Mesenchymal stem cell (in vitro differentiated cells and primary cell): ENCODE results near the gene PARD3.
"Not testable (repeated sequence)": the region's sequence is repeated elsewhere in the genome, so short reads cannot be mapped to it uniquely, and the experiment has no call there.

Experiments
- DNase-seq: peaks from one replicate; pipeline ENCODE4 v3.0.0-alpha.2; 2013
- H2AFZ ChIP-seq: one replicate; pipeline ENCODE4 v1.6.1; 2013; ENCODE audit warnings: low read depth, mild to moderate bottlenecking, control low read depth, inconsistent platforms, low read length, moderate library complexity
- H2AK5ac ChIP-seq: 2 replicates; pipeline ENCODE4 v1.6.1; 2013; ENCODE audit warnings: low read length, moderate library complexity, mild to moderate bottlenecking, inconsistent platforms; ENCODE audit not compliant: severe bottlenecking
- H2BK120ac ChIP-seq: one replicate; pipeline ENCODE4 v1.6.1; 2013; ENCODE audit warnings: low read depth, mild to moderate bottlenecking, inconsistent platforms, low read length, moderate library complexity
- H2BK12ac ChIP-seq, 2 experiments: one replicate each; pipeline ENCODE4 v1.6.1; 2013; ENCODE audit warnings: inconsistent platforms in 2 of 2, low read length in 2 of 2, mild to moderate bottlenecking in 2 of 2, moderate library complexity in 2 of 2, control low read depth in 1 of 2
- H2BK15ac ChIP-seq: one replicate; pipeline ENCODE4 v1.6.1; 2013; ENCODE audit warnings: mild to moderate bottlenecking, low read depth, inconsistent platforms; ENCODE audit not compliant: poor library complexity, severe bottlenecking
- H2BK5ac ChIP-seq: 2 replicates; pipeline ENCODE4 v1.6.1; 2013; ENCODE audit warnings: low read depth, mild to moderate bottlenecking, low read length, control low read depth, inconsistent platforms; ENCODE audit not compliant: poor library complexity, severe bottlenecking
- H3K14ac ChIP-seq, 2 experiments: one replicate each; pipeline ENCODE4 v1.6.1; 2013; ENCODE audit warnings: inconsistent platforms in 2 of 2, low read length in 2 of 2, control low read depth in 1 of 2, mild to moderate bottlenecking in 1 of 2, moderate library complexity in 1 of 2
- H3K18ac ChIP-seq, 2 experiments: one replicate each; pipeline ENCODE4 v1.6.1; 2013; ENCODE audit warnings: inconsistent platforms in 2 of 2, low read length in 2 of 2, control low read depth in 1 of 2, low read depth in 1 of 2, mild to moderate bottlenecking in 1 of 2
- H3K23ac ChIP-seq, 2 experiments: one replicate each; pipeline ENCODE4 v1.6.1; 2013; ENCODE audit warnings: inconsistent platforms in 2 of 2, low read length in 2 of 2, mild to moderate bottlenecking in 2 of 2, moderate library complexity in 2 of 2, control low read depth in 1 of 2
- H3K27ac ChIP-seq: 2 replicates; pipeline ENCODE4 v1.5.1; 2013; ENCODE audit warnings: mild to moderate bottlenecking, moderate library complexity, low read length, control low read depth, inconsistent platforms; ENCODE audit not compliant: poor library complexity, severe bottlenecking
- H3K27me3 ChIP-seq, 2 experiments: 2 replicates each; pipeline versions ENCODE4 v1.6.1 to v1.7.0; 2013; ENCODE audit warnings: low read length in 2 of 2, mild to moderate bottlenecking in 2 of 2, moderate library complexity in 2 of 2, control low read depth in 1 of 2, inconsistent platforms in 1 of 2; ENCODE audit not compliant: control insufficient read depth in 1 of 2, insufficient read depth in 1 of 2
- H3K36me3 ChIP-seq, 2 experiments: 2 replicates each; pipeline versions ENCODE4 v1.6.1 to v1.7.0; 2013; ENCODE audit warnings: low read length in 2 of 2, control low read depth in 1 of 2, inconsistent platforms in 1 of 2, low read depth in 1 of 2, mild to moderate bottlenecking in 1 of 2; ENCODE audit not compliant: insufficient read depth in 2 of 2, control insufficient read depth in 1 of 2
- H3K4ac ChIP-seq, 2 experiments: one replicate each; pipeline ENCODE4 v1.6.1; 2013; ENCODE audit warnings: inconsistent platforms in 2 of 2, low read length in 2 of 2, mild to moderate bottlenecking in 2 of 2, moderate library complexity in 2 of 2, control low read depth in 1 of 2, low read depth in 1 of 2
- H3K4me1 ChIP-seq: 2 replicates; pipeline ENCODE4 v1.6.1; 2013; ENCODE audit warnings: low read depth, low read length, control low read depth; ENCODE audit not compliant: control insufficient read depth, insufficient read depth
- H3K4me2 ChIP-seq: 2 replicates; pipeline ENCODE4 v1.6.1; 2013; ENCODE audit warnings: low read length, mild to moderate bottlenecking, inconsistent platforms; ENCODE audit not compliant: poor library complexity, severe bottlenecking
- H3K4me3 ChIP-seq, 2 experiments: 2 replicates each; pipeline versions ENCODE4 v1.5.1 to v1.7.0; 2013; ENCODE audit warnings: low read length in 2 of 2, mild to moderate bottlenecking in 2 of 2, control low read depth in 1 of 2, low read depth in 1 of 2; ENCODE audit not compliant: insufficient read depth in 1 of 2
- H3K79me1 ChIP-seq: replicated peaks from 2 replicates; pipeline ENCODE4 v1.6.1; 2013; ENCODE audit warnings: mild to moderate bottlenecking, control low read depth, low read length, inconsistent platforms; ENCODE audit not compliant: poor library complexity, severe bottlenecking
- H3K9ac ChIP-seq: 2 replicates; pipeline ENCODE4 v1.7.0; 2013; ENCODE audit warnings: mild to moderate bottlenecking, low read length, moderate library complexity
- H3K9me3 ChIP-seq: 2 replicates; pipeline ENCODE4 v1.7.0; 2013; ENCODE audit warnings: mild to moderate bottlenecking, low read length; ENCODE audit not compliant: control insufficient read depth
- H4K8ac ChIP-seq: one replicate; pipeline ENCODE4 v1.6.1; 2013; ENCODE audit warnings: inconsistent platforms, mild to moderate bottlenecking, low read length, moderate library complexity
- H4K91ac ChIP-seq: one replicate; pipeline ENCODE4 v1.6.1; 2013; ENCODE audit warnings: mild to moderate bottlenecking, low read length, inconsistent platforms
- WGBS: methylation state at CpG from one replicate; pipeline ENCODE4 v1.1.7; 2013; ENCODE audit warnings: mixed read lengths; 5-methylcytosine and 5-hydroxymethylcytosine counted together

Gene PARD3

DNA sequence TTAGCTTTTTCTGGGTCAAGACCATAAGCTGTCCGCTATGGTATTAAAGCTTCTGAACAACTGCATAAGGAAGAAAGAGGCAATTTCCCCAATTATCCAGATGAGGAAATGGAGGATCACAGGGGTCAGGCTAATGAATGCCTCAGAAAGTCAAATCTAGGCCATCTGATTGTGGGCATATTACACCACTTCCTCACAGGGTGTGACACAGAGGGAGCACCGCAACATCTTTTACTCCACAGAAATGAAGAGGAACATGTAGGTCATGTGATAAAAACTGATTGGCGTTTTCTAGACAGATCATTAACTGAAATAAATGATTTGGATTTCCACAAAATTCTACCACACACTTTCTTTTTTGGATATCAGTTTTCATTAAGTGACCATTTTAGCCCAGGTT lies 384.4 kb downstream of the PARD3 start:
- Histone ChIP-seq H4K91ac (no peak overlapping the region), H2AFZ (no peak overlapping the region), H2AK5ac (no peak overlapping the region), H3K27me3 (no peaks in the 10 kb centered on the region), H3K4me3 (no peak overlapping the region), H3K27ac (no peak overlapping the region), H3K9ac (no peak overlapping the region), H3K4me2 (no peak overlapping the region), H2BK5ac (no peak overlapping the region), H2BK15ac (no peak overlapping the region), H3K14ac (no peak overlapping the region), H3K79me1 (peaks cover 6% of the 10 kb centered on the region), H3K9me3 (no peaks in the 10 kb centered on the region), H3K4ac (no peak overlapping the region), H2BK12ac (no peak overlapping the region), H3K4me1 (peaks cover 13% of the 10 kb centered on the region), H3K18ac (no peak overlapping the region), H3K23ac (no peak overlapping the region), H3K36me3 (no peaks in the 10 kb centered on the region), H2BK120ac (no peak overlapping the region), H4K8ac (no peak overlapping the region)
- no peak for DNase-seq
- 100% methylated on average over 2 of the region's 3 CpGs for WGBS

DNA sequence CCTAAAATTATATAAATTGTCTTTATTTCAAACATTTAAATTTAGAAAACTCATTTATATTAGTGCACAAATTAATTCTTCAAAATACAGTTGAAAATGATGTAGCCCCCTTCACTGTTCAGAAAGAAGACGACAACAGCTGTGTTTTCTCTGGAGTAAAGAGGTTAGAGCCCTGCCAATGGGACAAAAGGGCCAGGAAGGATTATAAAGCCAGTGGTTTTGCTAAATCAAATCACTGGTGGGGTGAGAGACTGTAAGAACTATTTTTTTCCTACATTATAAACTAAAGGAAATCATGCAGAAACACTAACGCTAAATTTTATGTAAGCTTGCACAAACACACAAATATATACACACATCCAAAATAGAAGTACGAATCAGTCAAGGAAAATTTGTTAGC lies 386.6 kb downstream of the PARD3 start:
- Histone ChIP-seq H2BK15ac (no peak overlapping the region), H2AFZ (no peak overlapping the region), H3K18ac (no peak overlapping the region), H3K4me1 (peaks cover 14% of the 10 kb centered on the region), H2BK5ac (no peak overlapping the region), H2BK12ac (no peak overlapping the region), H3K4me2 (no peak overlapping the region), H4K8ac (no peak overlapping the region), H3K23ac (no peak overlapping the region), H3K36me3 (no peaks in the 10 kb centered on the region), H3K9me3 (no peaks in the 10 kb centered on the region), H3K27ac (peak overlapping the region; percentile 44), H3K27me3 (no peaks in the 10 kb centered on the region), H3K14ac (no peak overlapping the region), H2AK5ac (no peak overlapping the region), H3K9ac (no peak overlapping the region), H3K4me3 (no peak overlapping the region), H3K4ac (no peak overlapping the region), H2BK120ac (no peak overlapping the region), H3K79me1 (peaks cover 6% of the 10 kb centered on the region), H4K91ac (no peak overlapping the region)
- no peak for DNase-seq
- 14% methylated on average over 1 of the region's 3 CpGs for WGBS

DNA sequence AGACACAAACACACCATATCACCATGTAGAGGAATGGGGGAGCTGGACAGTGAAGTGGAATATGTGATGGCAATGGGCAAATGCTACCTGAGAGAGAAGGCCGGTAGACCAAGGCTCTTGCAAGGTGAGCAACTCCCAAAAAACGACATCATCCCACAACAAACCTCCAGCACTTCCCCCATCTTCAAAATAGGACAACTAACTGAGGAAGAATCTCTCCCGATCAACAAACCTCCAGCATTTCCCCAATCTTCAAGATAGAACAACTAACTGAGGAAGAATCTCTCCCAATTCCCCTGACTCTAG lies 387.2 kb downstream of the PARD3 start:
- H3K79me1 ChIP-seq: peaks cover 6% of the 10 kb centered on the region
- H3K4me2 ChIP-seq: no peak overlapping the region
- no peak overlapping the region for H2BK5ac ChIP-seq
- no peak overlapping the region for H3K9ac ChIP-seq
- no peak overlapping the region for H2AFZ ChIP-seq
- H2AK5ac ChIP-seq: peak overlapping the region; percentile 42
- no peak overlapping the region for H2BK15ac ChIP-seq
- WGBS: 68% methylated on average over 2 of the region's 3 CpGs
- H3K4me3 ChIP-seq: no peak overlapping the region
- H3K36me3 ChIP-seq: no peaks in the 10 kb centered on the region
- no peak overlapping the region for H3K23ac ChIP-seq
- H3K4me1 ChIP-seq: peaks cover 14% of the 10 kb centered on the region
- no peak for DNase-seq
- no peak overlapping the region for H2BK12ac ChIP-seq
- no peaks in the 10 kb centered on the region for H3K27me3 ChIP-seq
- peak overlapping the region; percentile 62 for H3K27ac ChIP-seq
- H4K8ac ChIP-seq: no peak overlapping the region
- no peak overlapping the region for H3K4ac ChIP-seq
- H3K14ac ChIP-seq: no peak overlapping the region
- H4K91ac ChIP-seq: no peak overlapping the region
- no peak overlapping the region for H2BK120ac ChIP-seq
- no peaks in the 10 kb centered on the region for H3K9me3 ChIP-seq
- no peak overlapping the region for H3K18ac ChIP-seq

DNA sequence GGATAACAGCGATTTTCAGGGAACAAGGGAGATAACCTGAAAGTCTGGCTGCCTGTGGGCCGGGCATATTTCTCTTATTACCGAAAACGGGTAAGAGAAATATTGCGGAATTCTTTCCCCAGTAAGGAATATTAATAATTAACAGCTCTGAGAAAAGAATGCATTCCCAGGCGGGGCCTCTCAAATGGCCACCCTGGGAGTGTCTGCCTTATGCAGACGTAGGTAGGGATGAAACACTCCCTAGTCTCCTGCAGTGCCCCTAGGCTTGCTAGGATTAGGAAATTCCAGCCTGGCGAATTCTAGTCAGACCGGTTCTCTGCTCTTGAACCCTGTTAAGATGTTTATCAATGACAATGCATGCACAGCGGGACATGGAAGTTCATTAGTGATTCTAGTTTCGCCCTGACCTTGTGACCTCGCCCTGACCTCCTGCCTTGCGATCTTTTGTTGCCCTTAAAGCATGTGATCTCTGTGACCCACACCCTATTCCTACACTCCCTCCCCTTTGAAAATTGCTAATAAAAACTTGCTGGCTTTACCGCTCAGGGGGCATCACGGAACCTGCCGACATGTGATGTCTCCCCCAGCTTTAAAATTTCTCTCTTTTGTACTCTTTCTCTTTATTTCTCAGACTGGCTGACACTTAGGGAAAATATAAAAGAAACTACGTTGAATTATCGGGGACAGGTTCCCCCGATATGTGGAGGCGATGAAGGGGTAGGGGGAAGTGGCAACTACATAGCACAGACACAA lies 387.8 kb downstream of the PARD3 start:
- H3K9me3 ChIP-seq, DNase-seq, H3K79me1 ChIP-seq, H3K23ac ChIP-seq, H2AFZ ChIP-seq, H2BK15ac ChIP-seq, H2BK120ac ChIP-seq, H4K91ac ChIP-seq, H3K4ac ChIP-seq, H3K4me3 ChIP-seq, H4K8ac ChIP-seq, H3K9ac ChIP-seq, H3K14ac ChIP-seq, H3K36me3 ChIP-seq, H3K27me3 ChIP-seq, H3K18ac ChIP-seq, H2BK12ac ChIP-seq, H3K4me2 ChIP-seq: not testable (repeated sequence)
- Histone ChIP-seq H2BK5ac (peak overlapping the region; percentile 44), H3K4me1 (peaks cover 14% of the 10 kb centered on the region), H2AK5ac (peak overlapping the region; percentile 42), H3K27ac (peak overlapping the region; percentile 80)
- 70% methylated on average over 16 of the region's 20 CpGs for WGBS
